Gastroesophageal sphincter (tissue), 4 donors: ENCODE results near the gene MXRA8. TPM values are rescaled to one million over a fixed set of nuclear protein-coding genes. Genes with fewer than 3 reads are reported as not detected.

Experiments
- ATAC-seq: fragments of 150-250 bp; one replicate; pipeline ENCODE4 v1.9.1; 2016; ENCODE audit warnings: mild to moderate bottlenecking, moderate library complexity
- H3K27ac ChIP-seq, 4 donors: fragments of 200-600 bp; sonication (generic) in 3 of 4; 1 replicate in 3 of 4; 2 replicates in 1 of 4; pipeline ENCODE4 v1.5.1; 2016 to 2019
- H3K27me3 ChIP-seq: fragments of 200-600 bp; sonication (generic); one replicate; pipeline ENCODE4 v1.5.1; 2019
- H3K36me3 ChIP-seq, 2 donors: fragments of 200-600 bp; sonication (generic); one replicate each; pipeline ENCODE4 v1.5.1; 2019; ENCODE audit warnings: control low read depth in 1 of 2
- H3K4me1 ChIP-seq, 3 donors: fragments of 200-600 bp; sonication (generic); 1 replicate in 2 of 3; 2 replicates in 1 of 3; pipeline ENCODE4 v1.5.1; 2016 to 2019; ENCODE audit warnings: control low read depth in 2 of 3
- H3K4me3 ChIP-seq, 2 donors: fragments of 200-600 bp; sonication (generic); one replicate each; pipeline ENCODE4 v1.5.1; 2019; ENCODE audit warnings: mild to moderate bottlenecking in 1 of 2, moderate library complexity in 1 of 2
- H3K9me3 ChIP-seq, 3 donors: fragments of 200-600 bp; sonication (generic); one replicate each; pipeline ENCODE4 v1.5.1; 2017 to 2019; ENCODE audit warnings: control low read depth in 2 of 3
- EP300 ChIP-seq: sonication (generic); formaldehyde crosslinking; IDR thresholded peaks from one replicate; pipeline ENCODE4 v1.6.1; 2017; ENCODE audit warnings: antibody characterized with exemption, mild to moderate bottlenecking
- POLR2A ChIP-seq, 2 donors: fragments of 450-650 bp; IDR thresholded peaks; one replicate each; pipeline ENCODE4 v1.6.1; 2017; ENCODE audit warnings: antibody characterized with exemption in 2 of 2, mild to moderate bottlenecking in 2 of 2, moderate library complexity in 1 of 2
- POLR2AphosphoS5 ChIP-seq: sonication (generic); formaldehyde crosslinking; IDR thresholded peaks from one replicate; pipeline ENCODE4 v1.6.1; 2017; ENCODE audit warnings: antibody characterized with exemption
- WGBS, 2 donors: methylation state at CpG; one replicate each; pipeline ENCODE4 v1.1.5; 2018; ENCODE audit warnings: low coverage in 1 of 2; 5-methylcytosine and 5-hydroxymethylcytosine counted together
- total RNA-seq, 4 donors: library from RNA; depleted of rRNA; stranded (reverse); fragments of >200 nt; gene quantifications; one replicate each; pipeline ENCODE4 v1.1.0, GENCODE V29; 2016
- TF ChIP-seq, protein P1 (sequence below), 4 experiments: fragments of 200-600 bp in 2 of 4; fragments of 450-650 bp in 2 of 4; sonication (generic) in 1 of 4; IDR thresholded peaks; one replicate each; pipeline ENCODE4 v1.5.1; 2017 to 2019; ENCODE audit warnings: antibody characterized with exemption in 4 of 4, mild to moderate bottlenecking in 2 of 4, moderate library complexity in 2 of 4

The MXRA8 gene, protein sequence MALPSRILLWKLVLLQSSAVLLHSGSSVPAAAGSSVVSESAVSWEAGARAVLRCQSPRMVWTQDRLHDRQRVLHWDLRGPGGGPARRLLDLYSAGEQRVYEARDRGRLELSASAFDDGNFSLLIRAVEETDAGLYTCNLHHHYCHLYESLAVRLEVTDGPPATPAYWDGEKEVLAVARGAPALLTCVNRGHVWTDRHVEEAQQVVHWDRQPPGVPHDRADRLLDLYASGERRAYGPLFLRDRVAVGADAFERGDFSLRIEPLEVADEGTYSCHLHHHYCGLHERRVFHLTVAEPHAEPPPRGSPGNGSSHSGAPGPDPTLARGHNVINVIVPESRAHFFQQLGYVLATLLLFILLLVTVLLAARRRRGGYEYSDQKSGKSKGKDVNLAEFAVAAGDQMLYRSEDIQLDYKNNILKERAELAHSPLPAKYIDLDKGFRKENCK
- total RNA-seq = 100 to 1,000 TPM in 1 of 4 donors, 10 to 100 TPM in 3; 69.8 to 105 (median 85.4) TPM

DNA sequence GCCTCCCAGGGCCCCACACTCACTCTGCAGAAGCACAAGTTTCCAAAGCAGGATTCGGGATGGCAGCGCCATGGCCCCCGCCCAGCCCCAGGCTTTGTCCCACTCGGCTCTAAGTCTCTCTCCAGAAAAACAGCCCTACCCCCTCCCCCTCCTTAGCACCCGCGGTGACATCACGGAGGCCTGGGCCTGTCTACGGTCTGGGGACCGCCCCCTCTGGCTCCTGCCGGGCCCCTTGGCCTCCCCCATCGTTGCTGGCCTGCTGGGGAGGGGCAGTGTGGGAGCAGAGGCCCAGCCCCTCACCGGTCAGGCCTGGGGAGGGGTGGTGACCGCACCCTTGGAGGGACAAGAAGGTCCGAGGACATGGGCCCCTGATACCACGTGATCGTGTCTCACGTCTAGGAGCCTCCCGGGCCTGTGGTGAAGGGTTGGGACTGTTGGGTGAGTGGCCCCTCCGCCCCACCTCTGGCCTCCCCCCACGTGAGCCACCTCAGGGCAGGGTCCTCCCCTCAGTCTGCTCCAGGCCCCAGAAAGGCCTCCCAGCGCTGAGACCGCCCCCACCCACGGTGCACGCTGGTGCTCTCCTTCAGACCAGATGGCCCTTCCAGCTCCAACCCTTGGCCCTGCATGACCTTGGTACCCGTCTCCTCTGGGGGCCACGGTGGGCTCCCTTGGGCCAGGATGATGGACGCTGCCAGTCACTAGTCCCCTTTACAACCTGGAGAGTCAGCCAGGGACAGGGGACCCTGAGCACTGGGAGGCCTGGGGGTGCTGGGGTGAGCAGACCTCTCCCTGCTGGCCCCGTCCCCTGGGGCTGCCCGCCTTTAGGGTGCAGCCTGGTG is at the start of gene MXRA8:
TSS of gene MXRA8 (minus strand) at position 123 of the 839 bp plus-strand sequence. CDS start at position 72, 51 bp downstream.
- Histone ChIP-seq H3K4me3 (peak within 1 kb of the TSS; percentile 28 to 63), H3K4me1 (peaks cover 0 to 85% (median 20%) of the 10 kb centered on the region in 3 donors), H3K27ac (peak within 1 kb of the TSS; percentile 41 to 92 (median 88)), H3K9me3 (no peaks in the 10 kb centered on the region), H3K36me3 (peaks cover 0 to 10% of the 10 kb centered on the region in 2 donors), H3K27me3 (peaks cover 60% of the 10 kb centered on the region)
- TF ChIP-seq, protein P1, sequence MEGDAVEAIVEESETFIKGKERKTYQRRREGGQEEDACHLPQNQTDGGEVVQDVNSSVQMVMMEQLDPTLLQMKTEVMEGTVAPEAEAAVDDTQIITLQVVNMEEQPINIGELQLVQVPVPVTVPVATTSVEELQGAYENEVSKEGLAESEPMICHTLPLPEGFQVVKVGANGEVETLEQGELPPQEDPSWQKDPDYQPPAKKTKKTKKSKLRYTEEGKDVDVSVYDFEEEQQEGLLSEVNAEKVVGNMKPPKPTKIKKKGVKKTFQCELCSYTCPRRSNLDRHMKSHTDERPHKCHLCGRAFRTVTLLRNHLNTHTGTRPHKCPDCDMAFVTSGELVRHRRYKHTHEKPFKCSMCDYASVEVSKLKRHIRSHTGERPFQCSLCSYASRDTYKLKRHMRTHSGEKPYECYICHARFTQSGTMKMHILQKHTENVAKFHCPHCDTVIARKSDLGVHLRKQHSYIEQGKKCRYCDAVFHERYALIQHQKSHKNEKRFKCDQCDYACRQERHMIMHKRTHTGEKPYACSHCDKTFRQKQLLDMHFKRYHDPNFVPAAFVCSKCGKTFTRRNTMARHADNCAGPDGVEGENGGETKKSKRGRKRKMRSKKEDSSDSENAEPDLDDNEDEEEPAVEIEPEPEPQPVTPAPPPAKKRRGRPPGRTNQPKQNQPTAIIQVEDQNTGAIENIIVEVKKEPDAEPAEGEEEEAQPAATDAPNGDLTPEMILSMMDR (IDR thresholded peaks at IDR 0.05) = no peak
- peak in 1 of 2 donors; percentile 30 for TF ChIP-seq POLR2A (IDR thresholded peaks at IDR 0.05)
- TF ChIP-seq EP300 = no peak
- TF ChIP-seq POLR2AphosphoS5 = peak; percentile 28
- WGBS, 2 donors = 46% methylated on average over 2 of the region's 29 CpGs; no CpG with 5 or more reads in 1 of the 2 donors
- peak; percentile 78 for ATAC-seq

DNA sequence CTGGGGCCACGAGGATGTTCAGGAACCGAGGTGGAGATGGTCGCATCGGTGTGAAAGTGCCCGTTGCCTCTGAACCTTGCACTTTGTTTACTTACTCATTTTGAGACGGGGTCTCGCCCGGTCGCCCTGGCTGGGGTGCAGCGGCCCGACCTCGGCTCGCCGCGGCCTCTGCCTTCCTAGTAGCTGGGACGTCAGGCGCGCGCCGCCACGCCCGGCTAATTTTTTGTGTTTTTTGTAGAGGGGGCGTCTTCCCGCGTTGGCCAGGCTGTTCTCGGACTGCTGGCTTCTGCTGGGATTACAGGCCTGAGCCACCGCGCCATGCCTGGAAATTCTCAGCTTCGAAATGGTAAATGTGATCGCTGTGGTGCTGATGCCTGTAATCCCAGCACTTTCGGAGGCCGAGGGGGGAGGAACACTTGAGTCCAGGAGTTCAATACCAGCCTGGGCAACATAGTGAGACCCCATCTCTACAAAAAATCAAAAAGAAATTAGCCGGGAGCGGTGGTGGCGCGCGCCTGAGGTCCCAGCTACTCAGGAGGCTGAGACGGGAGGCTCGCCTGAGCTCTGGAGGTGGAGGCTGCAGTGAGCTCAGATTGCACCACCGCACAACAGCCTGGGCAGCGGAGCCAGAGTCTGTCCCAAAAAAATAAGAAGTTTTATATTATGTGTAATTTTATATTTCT is 49.4 kb upstream of the MXRA8 start:
- peak; percentile 8 for ATAC-seq
- TF ChIP-seq POLR2AphosphoS5 = no peak
- TF ChIP-seq, protein P1 (IDR thresholded peaks at IDR 0.05) = peak in 1 of 4 experiments; percentile 2
- Histone ChIP-seq H3K4me3 (peak overlapping the region; percentile 87 to 96), H3K9me3 (no peaks in the 10 kb centered on the region), H3K27me3 (no peaks in the 10 kb centered on the region), H3K36me3 (peaks cover 0 to 41% of the 10 kb centered on the region in 2 donors), H3K4me1 (peaks cover 0 to 44% (median 32%) of the 10 kb centered on the region in 3 donors), H3K27ac (peak overlapping the region; percentile 73 to 91 (median 88))
- 10 to 14% methylated on average over 29 of the region's 41 CpGs for WGBS, 2 donors

DNA sequence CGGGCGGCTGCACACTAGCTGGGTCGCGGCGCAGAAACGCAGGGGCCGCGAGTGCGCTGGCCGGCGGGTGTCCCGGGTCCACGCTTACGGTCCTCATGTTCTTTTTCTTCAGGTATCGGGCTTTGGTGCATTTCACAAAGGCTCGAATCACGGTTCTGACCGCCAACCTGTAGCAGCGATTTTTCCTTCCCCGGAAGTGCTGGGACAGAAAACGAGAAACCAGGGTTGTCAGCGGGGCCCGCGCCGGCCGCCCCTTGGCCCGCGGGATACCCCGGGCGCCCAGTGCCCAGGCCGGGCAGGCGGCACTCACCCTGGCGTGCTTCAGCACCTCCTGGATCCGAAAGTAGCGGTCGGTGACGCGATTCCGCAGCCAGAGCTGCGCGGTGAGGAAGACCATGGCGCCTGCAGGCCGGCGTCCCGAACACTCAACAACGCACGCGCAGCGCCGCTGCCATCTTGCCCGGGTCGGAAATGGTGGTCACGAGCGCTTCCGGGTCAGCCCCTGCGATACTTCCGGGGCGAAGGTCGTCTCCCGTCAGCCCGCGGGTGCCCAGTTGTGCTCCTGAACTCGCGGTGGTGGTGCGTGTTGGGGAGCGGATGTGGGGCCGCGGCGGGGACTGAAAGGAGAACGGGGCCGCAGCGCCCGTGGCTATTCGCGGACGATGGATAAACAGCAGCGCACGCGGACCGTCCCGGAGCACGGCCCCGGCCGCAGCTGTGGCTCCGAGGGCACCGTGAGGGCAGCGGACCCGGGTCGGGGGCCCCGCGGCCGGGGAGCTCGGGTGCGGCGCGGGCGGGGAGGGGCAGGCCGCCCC is 48.7 kb upstream of the MXRA8 start, which contains the start of gene MRPL20:
TSS of gene MRPL20 (minus strand) at position 473 of the 815 bp plus-strand sequence. CDS start at position 397, 76 bp downstream.
- Histone ChIP-seq H3K4me1 (peaks cover 0 to 51% (median 32%) of the 10 kb centered on the region in 3 donors), H3K36me3 (peaks cover 0 to 48% of the 10 kb centered on the region in 2 donors), H3K27ac (peak within 1 kb of the TSS; percentile 73 to 91 (median 88)), H3K27me3 (no peaks in the 10 kb centered on the region), H3K4me3 (peak within 1 kb of the TSS; percentile 87 to 96), H3K9me3 (no peaks in the 10 kb centered on the region)
- peak; percentile 92 for TF ChIP-seq POLR2AphosphoS5
- TF ChIP-seq, protein P1 (IDR thresholded peaks at IDR 0.05) = peak in 1 of 4 experiments; percentile 9
- TF ChIP-seq EP300 = no peak
- TF ChIP-seq POLR2A (IDR thresholded peaks at IDR 0.05) = peak; percentile 64 to 76
- 0% methylated on average over 2 to 12 of the region's 98 CpGs for WGBS, 2 donors
- peak; percentile 98 for ATAC-seq
